Measurements from ENCODE around the gene EMILIN2. TPM values are rescaled to one million over a fixed set of nuclear protein-coding genes. Genes with fewer than 3 reads are reported as not detected.

The EMILIN2 gene
- total and polyA plus RNA-seq, 8 donors, result 0.43 to 11.0 (median 3.4) TPM

GRCh38 chr18:2811416-2811815, 35.4 kb upstream of the EMILIN2 start:
- ATAC-seq (no peak), FAIRE-seq (no peak), DNase-seq (no peak)
- Histone ChIP-seq H3K4me1 (no peaks in the 10 kb centered on the region), H3K9me3 (no peaks in the 10 kb centered on the region), H3K4me3 (no peak overlapping the region), H3K36me3 (no peaks in the 10 kb centered on the region), H3K27me3 (no peaks in the 10 kb centered on the region), H3K27ac (no peak overlapping the region)
- TF ChIP-seq CTCF (IDR thresholded peaks at IDR 0.05), result no peak
- WGBS, 2 donors, result 93 to 95% methylated on average over 1 of the region's 1 CpG
- intact Hi-C loops (cut with DNase I), result no loop called here

- WGBS, 2 donors, result 83 to 86% methylated on average over 2 of the region's 2 CpGs
- Histone ChIP-seq H3K36me3 (no peaks in the 10 kb centered on the region), H3K4me1 (no peaks in the 10 kb centered on the region), H3K27me3 (no peaks in the 10 kb centered on the region), H3K4me3 (no peak overlapping the region), H3K9me3 (no peaks in the 10 kb centered on the region), H3K27ac (no peak overlapping the region)
- DNase-seq, result no peak
- no peak for TF ChIP-seq CTCF (IDR thresholded peaks at IDR 0.05)
- no peak for ATAC-seq
- no peak for FAIRE-seq
- intact Hi-C loops (cut with DNase I), result no loop called here
Observed at GRCh38 chr18:2814928-2815327, 31.9 kb upstream of the EMILIN2 start.

DNA sequence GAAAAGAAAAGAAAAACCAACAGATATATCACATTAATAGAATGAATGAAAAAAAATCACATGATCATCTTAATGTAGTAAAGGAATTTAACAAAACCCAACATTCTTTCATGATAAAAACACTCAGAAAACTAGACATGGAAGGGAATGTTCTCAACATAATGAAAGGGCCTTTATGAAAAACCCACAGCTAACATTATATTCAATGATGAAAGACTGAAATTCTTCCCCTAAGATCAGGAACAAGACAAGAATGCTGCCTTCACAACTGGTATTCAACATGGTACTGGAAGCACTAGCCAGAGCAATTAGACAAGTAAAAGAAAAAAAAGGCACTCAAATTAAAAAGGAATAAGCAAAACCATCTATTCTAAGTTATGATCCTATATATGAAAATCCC, 28.5 kb upstream of the EMILIN2 start:
- Histone ChIP-seq H3K4me1 (no peaks in the 10 kb centered on the region), H3K9me3 (no peaks in the 10 kb centered on the region), H3K36me3 (no peaks in the 10 kb centered on the region), H3K27me3 (no peaks in the 10 kb centered on the region), H3K4me3 (no peak overlapping the region), H3K27ac (no peak overlapping the region)
- ATAC-seq (no peak), FAIRE-seq (no peak), DNase-seq (no peak)
- intact Hi-C loops (cut with DNase I), result no loop called here
- TF ChIP-seq CTCF (IDR thresholded peaks at IDR 0.05), result no peak

DNA sequence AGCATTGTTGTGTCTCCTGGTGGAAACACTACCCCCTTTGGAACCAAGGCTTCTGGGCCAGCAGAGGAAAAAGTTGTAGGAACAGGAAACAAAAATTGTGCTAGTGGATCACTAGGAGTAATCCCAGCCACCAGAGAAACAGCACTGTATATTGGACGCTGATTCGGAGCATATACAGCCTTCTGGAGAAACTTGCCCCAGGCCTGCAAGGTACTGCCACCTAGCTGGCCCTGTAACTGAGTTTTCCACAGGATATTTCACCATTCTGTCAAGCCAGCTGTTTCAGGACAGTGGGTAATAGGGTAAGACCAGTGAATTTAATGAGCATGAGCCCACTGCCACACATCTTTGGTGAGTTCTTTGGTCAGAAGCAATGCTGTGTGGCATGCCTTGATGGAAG, 25.1 kb upstream of the EMILIN2 start:
- Histone ChIP-seq H3K9me3 (no peaks in the 10 kb centered on the region), H3K27me3 (no peaks in the 10 kb centered on the region), H3K4me1 (no peaks in the 10 kb centered on the region), H3K4me3 (no peak overlapping the region), H3K36me3 (no peaks in the 10 kb centered on the region), H3K27ac (no peak overlapping the region)
- DNase-seq (no peak), FAIRE-seq (no peak), ATAC-seq (no peak)
- WGBS, 2 donors, result 89 to 96% methylated on average over 2 of the region's 2 CpGs
- intact Hi-C loops (cut with DNase I), result no loop called here
- TF ChIP-seq CTCF (IDR thresholded peaks at IDR 0.05), result no peak

DNA sequence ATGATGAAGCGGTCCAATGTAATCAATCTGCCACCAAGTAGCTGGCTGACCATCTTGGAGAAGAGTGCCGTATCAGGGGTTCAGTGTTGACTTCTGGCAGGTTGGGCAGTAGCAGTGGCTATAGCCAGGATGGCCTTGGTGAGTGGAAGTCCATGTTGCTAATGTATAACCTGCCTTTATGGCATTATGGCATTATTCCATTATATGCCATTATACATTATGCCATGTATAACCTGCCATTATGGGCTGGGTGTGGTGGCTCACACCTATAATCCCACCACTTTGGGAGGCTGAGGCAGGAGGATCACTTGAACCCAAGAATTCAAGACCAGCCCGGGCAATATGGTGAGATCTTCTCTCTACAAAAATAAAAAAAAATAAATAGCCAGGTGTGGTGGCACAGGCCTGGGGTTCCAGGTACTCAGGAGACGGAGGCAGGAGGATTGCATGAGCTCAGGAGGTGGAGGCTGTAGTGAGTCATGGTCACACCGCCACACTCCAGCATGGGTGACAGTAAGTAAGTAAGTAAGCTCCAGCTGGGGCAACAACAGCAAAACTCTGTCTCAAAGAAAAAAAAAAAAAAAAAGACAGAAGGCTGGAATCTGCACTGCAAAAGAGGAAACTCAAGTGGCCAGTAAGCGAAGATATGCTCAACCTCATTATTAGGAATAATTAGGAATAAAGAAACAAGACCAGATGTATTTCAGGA, 24.4 kb upstream of the EMILIN2 start:
- no peak overlapping the region for H3K27ac ChIP-seq
- FAIRE-seq (no peak), DNase-seq (no peak), ATAC-seq (no peak)
- H3K4me1 ChIP-seq, result no peaks in the 10 kb centered on the region
- intact Hi-C loops (cut with DNase I), result no loop called here
- H3K9me3 ChIP-seq, result no peaks in the 10 kb centered on the region
- no peaks in the 10 kb centered on the region for H3K36me3 ChIP-seq
- no peak overlapping the region for H3K4me3 ChIP-seq
- no peak for TF ChIP-seq CTCF (IDR thresholded peaks at IDR 0.05)
- 80 to 96% methylated on average over 6 of the region's 6 CpGs for WGBS, 2 donors
- no peaks in the 10 kb centered on the region for H3K27me3 ChIP-seq

Data from pancreas (tissue), 10 donors.